Stimulated activated CD4-positive, alpha-beta T cell treated with anti-CD3 and anti-CD28 coated beads, Interleukin-12 subunit alpha, Interleukin-12 subunit beta, amount 100 ng/mL, for 24 hours (primary cell): ENCODE results near the gene CAV1.

Source experiments
- DNase-seq, 2 experiments: peaks; one replicate each; pipeline ENCODE4 v3.0.0-alpha.2; 2020; ENCODE audit warnings: low read depth in 2 of 2

CAV1 gene

DNA sequence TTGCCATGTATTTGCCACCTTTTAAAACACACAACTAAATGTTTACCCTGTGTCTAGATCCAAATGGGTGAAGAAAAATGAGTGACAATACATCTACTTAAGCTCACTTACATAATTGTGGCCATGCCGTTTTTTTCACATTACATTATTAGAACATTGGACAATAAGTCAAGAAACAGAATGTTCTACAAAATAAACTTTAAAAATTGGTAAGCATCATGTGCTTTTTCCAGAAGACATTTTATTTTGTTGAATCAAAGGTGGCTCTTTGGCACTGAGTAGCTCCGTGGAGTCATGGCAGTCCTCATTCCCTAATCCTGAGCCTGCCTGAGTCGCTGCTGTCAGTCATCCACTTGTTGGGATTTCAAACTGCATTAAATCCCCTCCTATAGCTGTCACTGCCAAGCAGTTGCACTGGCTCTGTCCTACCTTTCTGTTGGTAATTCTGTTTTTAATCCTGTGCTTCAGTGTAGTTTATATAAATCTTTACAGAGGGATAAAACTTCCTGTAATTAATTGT lies 32.3 kb downstream of the CAV1 start:
- DNase-seq, result no peak

DNA sequence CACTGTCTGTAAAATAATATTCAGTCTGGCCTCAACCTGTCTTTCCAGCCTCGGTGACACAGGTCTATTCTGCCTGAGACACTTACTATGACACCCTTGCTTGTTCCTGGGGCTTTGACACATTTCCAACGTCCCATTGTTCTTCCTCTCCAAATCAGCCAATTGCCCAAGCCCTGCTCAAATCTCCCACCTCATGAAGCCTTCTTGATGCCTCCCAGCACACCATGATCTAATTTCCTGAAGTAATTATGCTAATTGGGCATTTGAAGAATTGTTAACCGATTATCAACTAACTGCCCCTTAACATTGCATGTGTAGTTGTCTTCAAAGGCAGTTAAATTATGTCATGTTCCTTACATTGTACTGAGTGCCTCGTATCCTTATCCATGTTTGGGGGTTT lies 33.1 kb downstream of the CAV1 start:
- no peak for DNase-seq

DNA sequence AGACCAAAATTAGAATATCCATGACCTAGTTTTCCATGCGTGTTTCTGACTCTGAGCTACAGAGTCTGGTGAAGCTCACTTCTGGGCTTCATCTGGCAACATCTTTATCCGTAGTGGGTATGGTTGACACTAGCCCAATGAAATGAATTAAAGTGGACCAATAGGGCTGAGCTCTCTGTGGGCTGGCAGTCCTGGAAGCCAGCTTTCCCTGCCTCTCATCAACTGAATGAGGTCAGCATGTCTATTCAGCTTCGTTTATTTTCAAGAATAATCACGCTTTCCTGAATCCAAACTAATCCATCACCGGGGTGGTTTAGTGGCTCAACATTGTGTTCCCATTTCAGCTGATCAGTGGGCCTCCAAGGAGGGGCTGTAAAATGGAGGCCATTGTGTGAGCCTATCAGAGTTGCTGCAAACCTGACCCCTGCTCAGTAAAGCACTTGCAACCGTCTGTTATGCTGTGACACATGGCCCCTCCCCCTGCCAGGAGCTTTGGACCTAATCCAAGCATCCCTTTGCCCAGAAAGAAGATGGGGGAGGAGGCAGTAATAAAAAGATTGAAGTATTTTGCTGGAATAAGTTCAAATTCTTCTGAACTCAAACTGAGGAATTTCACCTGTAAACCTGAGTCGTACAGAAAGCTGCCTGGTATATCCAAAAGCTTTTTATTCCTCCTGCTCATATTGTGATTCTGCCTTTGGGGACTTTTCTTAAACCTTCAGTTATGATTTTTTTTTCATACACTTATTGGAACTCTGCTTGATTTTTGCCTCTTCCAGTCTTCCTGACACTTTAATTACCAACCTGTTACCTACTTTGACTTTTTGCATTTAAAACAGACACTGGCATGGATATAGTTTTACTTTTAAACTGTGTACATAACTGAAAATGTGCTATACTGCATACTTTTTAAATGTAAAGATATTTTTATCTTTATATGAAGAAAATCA lies 35.5 kb downstream of the CAV1 start:
- DNase-seq, result no peak

DNA sequence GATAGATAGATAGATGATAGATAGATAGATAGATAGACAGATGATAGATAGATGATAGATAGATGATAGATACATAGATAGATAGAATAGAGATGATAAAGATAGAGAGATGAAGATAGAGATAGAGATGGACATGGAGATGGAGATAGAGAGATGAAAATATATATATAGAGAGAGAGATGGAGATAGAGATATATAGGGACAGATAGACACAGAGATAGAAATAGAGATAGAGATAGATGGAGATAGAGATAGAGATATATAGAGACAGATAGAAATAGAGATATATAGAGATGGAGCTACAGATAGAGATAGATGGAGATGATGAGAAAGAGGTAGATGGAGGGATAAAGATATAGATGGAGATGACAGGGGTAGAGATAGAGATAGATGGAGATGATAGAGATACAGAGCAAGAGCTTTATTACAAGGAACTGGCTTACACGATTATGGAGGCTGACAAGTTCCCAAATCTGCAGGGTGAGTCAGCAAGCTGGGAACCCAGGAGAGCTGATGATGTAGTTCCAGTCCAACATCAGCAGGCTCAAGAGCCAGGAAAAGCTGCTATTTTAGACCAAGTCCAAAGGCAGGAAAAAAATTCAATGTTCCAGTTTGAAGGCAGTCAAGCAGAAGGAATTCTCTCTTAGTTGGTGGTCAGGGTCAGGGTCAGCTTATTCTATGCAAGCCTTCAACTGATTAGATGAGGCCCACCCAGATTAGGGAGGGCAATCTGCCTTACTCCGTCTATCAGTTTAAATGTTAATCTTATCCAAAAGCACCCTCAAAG lies 37.1 kb downstream of the CAV1 start:
- DNase-seq, result no peak

DNA sequence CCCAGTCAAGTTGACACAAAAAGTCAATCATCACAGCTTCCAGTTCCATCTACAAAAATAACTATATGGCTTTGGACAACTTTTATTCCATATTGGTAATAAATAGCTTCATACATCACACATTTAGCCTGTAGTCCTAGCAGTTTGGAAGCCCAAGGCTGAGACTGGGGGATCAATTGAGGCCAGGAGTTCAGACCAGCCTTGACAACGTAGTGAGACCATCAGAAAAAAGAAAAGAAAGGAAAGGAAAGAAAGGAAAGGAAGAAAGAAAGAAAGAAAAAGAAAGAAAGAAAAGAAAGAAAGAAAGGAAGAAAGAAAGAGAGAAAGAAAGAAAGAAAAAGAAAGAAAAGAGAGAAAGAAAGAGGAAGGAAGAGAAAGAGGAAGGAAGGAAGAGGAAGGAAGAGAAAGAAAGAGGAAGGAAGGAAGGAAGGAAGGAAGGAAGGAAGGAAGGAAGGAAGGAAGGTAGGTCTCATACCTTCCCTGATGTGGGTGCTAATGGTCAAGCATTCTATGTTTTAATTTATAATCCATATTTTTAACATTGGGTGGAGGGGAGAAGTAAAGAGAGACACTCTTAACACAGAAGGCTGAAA lies 37.8 kb downstream of the CAV1 start:
- DNase-seq, result no peak

DNA sequence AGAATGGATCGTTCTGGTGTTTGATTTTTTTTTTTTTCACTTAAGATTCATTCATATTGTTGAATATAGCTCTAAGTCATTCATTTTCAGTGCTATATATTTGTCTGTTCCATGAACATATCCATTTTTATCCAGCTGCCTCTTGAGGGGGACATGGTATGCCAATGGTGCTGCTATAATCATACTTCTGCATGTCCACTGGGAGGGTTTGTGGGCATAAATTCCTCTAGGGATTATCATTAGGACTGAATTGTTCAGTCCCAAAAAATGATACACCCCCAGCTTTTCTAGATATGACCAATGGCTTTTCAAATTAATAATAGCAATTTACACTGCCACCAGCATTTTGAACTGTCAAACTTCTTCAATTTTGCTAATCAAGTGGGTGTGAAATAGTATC lies 41.1 kb downstream of the CAV1 start:
- no peak for DNase-seq

DNA sequence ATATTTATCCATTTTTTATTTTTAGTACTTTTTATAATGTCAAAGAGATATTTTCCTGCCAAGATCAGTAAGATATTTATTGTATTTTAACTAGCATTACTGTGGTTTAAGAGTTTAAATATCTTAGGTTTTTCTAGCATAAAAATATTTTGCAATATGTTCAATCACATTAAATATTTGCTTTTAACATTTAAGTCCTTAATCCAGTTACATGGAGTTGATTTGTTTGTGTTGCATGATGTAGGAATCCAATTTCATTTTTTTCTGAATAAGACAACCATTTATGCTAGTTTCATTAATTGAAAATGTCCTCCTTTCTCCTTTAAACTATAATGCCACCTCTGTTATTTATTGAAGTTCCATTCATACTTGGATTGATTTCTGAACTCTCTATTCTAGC lies 41.8 kb downstream of the CAV1 start:
- DNase-seq, result no peak

DNA sequence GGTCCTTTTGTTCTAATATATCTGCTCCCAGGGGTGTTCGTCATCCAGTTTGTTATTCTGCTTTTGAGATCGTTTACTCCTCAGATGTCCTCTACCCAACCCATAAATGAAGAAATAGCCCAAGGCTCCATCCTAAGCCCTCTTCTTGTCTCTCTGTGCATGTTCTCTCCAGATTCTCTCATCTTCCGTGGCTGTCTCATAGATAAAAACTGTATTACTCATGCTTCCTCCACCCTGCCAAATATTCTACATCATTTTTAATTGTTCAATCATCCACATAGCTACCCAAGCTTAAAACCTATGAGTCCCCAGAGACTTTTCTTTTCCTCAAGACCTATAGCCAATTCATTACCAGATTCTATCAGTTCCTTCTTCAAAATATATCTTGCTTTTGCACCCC lies 44.9 kb downstream of the CAV1 start:
- DNase-seq, result no peak

DNA sequence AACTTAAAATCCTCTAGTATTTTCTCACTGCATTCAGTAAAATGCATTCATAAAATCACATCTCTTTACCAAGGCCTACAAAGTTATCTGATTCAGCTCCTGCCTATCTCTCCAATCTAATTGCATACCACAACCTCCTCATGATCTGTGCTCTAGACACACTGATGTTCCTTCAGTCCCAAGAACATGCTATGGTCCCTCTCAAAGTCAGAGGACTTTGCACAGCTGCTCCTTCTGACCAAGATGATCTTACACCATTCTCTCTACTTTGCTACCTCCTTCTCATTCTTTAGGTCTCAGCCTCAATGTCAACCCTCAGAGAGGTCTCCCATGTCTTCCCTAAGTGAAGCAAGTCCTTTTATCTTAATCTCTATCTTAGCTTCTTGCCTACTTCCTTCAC lies 45.5 kb downstream of the CAV1 start:
- no peak for DNase-seq

DNA sequence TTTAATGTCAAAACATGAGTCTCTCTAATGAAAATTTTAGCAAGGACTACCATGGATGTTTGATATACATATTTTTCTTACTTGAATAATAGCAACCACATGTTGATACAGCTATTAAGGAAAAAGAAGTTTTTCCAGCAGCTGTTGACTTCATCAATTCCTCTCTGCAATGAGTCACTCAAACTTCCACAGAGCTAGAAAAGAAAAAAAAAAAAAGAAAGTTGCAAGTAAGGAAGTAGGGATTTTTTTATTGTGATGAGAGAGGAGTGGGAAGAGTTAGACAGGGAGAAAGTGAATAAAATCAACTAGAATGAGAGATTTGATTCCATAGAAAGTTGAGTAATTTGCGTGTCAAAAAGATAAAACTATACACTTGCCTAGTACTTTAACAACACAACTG lies 46.2 kb downstream of the CAV1 start:
- no peak for DNase-seq

DNA sequence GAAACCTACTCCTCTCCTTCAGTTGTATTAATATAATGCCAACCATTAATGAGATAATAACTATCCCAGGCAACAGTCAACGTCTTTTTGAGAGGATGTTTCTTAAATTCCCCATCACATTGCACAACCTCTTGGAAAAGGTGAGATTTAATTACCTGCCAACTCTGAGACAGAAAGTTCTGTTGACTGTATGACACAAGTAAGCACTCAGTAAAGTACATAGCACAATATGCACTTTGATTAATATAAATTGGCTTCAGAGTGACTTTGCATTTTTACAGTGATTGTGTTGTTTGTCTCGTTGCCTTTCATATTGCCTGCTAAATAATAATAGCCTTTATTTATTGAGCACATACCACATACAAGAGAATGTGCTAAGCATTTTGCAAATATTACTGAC lies 46.7 kb downstream of the CAV1 start:
- DNase-seq, result no peak

DNA sequence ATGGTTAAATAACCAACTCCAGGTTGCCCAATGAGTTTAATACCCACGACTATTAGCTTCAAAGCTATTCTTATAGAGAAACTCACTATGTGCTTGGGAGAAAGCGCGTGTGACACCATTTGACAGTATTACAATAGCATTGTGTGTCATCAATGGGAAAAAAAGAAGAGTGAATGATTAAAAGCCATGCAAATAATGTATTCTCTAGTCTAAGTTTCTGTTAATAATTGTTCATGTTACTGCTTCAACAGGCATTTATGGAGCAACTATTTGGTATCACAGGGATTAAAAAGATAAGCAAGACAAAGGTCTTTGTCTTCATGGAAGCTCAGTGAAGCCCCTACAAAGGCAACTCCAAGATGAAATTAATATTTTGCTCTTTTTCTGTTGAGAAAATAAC lies 47.2 kb downstream of the CAV1 start:
- DNase-seq, result no peak

DNA sequence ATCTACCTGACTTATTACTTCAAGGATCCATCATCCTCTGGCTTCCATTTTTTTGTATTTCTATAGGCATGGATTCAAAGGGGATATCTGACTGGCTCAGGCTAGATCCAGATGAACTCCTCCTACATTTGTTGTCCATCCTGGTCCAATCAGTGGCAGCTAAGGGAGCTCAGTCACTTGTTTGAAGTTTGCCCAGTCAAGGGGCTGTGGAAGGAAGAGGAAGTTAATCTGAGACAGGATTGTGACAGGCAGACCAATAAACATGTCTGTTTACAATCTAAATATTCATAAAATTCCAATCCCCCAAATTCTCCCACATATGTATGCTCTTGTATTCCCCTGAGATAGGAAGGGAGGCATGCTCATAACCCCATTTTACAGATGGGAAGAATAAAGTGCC lies 48.7 kb downstream of the CAV1 start:
- no peak for DNase-seq

DNA sequence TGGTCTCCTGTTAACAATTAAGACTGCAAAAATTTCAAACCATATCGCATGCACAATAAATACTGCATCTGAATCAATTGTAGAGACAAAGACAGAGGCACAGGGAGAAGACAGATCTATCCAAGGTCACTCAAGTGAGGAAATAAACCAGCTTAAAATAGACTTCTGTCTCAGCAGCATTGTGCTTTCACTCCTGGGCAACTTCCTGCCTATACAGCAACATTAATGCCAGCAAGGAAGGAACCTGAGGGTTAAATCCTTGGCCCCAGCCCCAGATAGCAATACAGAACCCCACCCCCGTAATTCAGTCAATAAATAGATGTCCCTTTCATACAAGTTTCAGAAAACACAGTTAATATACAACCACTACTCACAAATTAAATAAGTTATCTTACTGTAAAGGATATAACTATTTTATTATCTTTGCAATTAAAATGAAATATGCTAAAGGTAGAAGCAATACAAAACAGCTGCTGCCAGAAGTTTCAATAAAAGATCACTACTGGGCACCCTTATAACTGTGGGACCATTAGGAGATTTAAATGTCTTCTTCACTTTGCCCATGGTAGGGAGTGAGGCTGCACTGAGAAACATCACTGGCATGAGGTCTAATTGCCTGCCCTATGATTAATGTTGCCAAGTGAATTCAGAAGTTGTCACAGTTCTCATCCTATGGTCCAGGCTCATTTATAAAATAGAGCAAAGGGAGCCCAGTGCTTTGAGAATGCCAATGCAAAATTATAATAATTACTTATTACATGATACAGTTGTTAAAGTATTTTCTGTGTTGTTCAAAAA lies 49.4 kb downstream of the CAV1 start:
- DNase-seq, result no peak

DNA sequence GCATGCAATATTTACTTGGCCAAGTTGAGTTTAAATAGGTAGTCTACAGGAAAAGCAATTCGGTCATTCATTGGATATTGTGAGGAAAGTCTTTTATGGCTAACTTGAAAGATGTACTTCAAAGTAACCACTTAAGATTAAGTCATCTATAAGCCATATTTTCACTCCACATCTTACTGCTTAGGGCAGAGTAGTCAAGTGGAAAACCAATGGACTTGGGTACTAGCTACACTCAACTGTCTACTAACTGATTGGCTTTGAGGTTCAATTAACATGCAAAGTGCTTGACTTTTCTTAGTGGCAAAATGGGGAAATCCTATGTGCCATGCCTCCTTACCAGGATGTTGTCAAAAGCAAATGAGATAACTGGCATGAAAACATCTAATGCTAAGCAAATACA lies 51.0 kb downstream of the CAV1 start:
- no peak for DNase-seq

DNA sequence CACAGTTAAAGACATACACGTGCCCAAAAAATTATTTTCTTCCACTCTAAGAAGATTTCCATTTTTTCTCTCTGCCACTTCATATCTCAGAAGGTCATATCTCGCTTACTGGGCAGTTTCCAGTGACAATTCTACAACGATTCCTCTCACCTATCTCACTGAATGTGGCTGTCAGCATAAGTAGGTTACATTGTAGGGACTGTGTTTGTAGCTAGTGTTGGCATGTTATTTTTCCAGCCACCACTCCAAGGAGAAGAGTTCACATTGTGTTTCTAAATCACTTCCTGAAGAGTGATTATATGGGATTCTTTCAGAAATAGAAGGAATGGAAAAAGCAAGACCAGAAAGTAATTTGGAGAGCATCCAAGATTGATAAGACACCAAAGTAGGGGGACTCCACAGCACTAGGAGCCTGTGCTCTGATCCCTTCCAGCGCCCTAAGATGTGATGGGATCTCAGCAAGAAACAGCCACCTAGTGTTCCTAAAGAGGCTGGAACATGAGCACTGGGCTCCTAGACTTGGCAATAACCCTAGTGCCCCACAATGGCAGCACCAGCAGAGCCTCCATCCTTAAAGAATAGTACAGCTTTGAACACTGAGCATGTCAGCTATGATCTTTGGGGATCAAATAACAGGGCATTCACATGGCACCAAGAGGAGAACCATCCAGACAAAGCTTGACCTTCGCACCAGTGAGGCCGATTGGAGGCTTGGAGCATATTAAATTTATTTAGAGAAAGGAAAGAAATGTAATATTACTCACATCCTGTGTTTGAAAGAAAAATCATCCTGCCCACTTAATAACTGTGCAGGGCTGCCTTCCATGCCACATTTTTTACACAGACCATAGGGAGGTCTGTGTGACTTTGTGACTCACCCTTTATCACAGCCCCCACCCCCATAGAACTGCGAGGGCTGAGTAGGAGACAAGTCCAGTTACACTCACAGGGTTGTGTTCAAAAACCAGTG lies 51.8 kb downstream of the CAV1 start:
- DNase-seq, result no peak

DNA sequence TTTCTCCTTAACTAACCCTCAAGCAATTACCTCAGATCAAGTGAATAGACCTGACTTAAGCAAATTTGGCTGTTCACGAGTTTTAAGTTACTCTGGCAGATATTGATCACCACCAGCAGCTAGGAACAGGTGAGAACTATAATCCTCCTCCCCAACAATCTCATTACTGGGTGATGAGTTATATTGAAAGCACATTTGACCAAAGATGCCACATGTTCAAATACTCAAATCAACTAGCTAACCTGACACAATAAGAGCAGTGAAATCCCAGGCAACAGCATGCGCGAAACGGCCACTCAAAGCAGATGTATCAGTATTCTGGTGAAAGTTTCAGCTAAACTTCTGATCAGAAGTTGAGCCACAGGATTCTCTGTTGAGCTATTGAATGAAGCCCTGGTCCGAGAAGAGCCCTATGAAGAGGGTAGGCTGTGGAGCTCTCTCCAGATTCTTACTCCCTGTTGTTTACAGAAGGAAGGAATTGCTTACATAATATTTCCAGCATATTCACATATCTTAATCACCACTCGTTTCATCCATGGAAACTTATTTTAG lies 52.6 kb downstream of the CAV1 start:
- DNase-seq, result no peak

DNA sequence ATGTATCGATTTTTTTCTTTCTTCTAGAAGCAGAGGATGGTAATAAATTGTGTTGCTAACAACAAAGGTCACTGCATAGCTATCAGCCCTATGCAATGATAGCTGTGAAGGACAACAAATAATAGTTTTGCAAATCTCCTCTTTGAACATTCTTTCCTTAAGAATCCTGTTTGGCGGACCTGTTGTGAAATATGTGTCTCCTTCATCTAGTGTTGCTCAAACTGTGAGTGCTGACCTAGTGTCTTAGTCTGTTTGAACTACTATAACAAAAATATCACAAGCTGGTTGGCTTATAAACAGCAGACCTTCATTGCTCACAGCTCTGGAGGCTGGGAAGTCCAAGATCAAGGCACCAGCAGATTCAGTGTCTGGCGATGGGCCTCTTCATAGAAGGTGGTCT lies 53.7 kb downstream of the CAV1 start:
- no peak for DNase-seq

DNA sequence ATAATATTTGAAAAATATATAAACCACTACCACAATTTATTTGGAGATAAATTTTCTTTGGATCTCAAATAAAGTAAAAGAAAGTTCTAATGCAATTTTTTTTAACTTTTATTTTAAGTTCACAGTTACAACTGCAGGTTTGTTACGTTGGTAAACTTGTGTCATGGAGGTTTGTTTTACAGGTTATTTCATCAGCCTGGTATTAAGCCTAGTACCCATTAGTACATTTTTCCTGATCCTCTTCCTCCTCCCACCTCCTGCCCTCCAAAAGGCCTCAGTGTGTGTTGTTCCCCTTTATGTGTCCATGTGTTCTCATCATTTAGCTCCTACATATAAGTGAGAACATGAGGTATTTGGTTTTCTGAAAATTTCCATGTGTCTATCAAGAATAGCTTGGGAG lies 54.5 kb downstream of the CAV1 start:
- DNase-seq, result no peak

DNA sequence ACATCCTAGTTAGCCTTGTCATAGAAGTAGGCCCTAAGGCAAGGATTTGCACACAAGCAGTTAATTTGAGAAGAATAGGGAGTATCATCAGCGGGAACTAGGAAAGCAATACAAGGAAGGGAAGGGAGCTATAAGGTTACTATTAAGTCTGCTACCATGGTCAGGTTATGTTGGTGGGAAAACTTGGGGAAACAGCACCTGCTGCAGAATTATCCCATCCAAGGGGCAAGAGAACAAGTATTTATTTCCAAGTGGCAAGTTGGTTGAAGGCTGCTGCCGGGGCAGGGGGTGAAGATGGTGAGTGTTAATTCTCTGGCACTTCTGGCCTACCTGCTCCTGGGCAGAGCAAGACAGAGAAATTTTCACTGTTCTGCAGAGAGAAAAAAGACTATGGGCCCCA lies 55.0 kb downstream of the CAV1 start:
- DNase-seq, result no peak
